ENCODE measurements around the gene DPEP3.
"Not testable (repeated sequence)": the region's sequence is repeated elsewhere in the genome, so short reads cannot be mapped to it uniquely, and the experiment has no call there.

Gene DPEP3

GRCh38 chr16:67987460-67988160 lies 7.3 kb upstream of the DPEP3 start:
- DNase-seq (ENCODE audit: insufficient read length, low spot score) (no peak), FAIRE-seq (no peak)
- TF ChIP-seq POLR2A (IDR thresholded peaks at IDR 0.05; ENCODE audit: low read depth, low read length) = no peak

DNA sequence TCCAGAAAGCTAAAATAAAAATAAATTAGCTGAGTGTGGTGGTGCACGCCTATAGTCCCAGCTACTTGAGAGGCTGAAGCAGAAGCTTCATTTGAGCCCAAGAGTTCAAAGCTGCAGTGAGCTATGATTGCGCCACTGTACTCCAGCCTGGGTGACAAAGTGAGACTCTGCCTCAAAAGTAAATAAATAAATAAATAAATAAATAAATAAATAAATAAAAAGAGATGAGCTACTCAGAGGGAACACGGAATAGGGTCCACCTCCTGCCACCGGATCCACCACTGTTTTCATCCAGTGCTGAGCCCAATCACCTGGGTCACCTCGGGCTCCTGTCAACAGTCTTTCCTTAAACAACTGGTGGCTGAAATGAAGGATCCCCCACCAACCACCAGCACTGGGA lies 6.7 kb upstream of the DPEP3 start:
- DNase-seq (ENCODE audit: insufficient read length, low spot score) (no peak), FAIRE-seq (no peak)
- no peak for TF ChIP-seq POLR2A (IDR thresholded peaks at IDR 0.05; ENCODE audit: low read depth, low read length)

GRCh38 chr16:67982011-67982696 lies 1.9 kb upstream of the DPEP3 start:
- FAIRE-seq (no peak), DNase-seq (ENCODE audit: insufficient read length, low spot score) (no peak)
- no peak for TF ChIP-seq POLR2A (IDR thresholded peaks at IDR 0.05; ENCODE audit: low read depth, low read length)

GRCh38 chr16:67977469-67978227 lies 2.7 kb downstream of the DPEP3 start:
- no peak for TF ChIP-seq POLR2A (IDR thresholded peaks at IDR 0.05; ENCODE audit: low read depth, low read length)
- no peak for FAIRE-seq
- no peak for DNase-seq (ENCODE audit: insufficient read length, low spot score)

GRCh38 chr16:67977005-67977404 lies 3.3 kb downstream of the DPEP3 start:
- no peak for FAIRE-seq
- no peak for TF ChIP-seq POLR2A (IDR thresholded peaks at IDR 0.05; ENCODE audit: low read depth, low read length)
- DNase-seq (ENCODE audit: insufficient read length, low spot score) = no peak

DNA sequence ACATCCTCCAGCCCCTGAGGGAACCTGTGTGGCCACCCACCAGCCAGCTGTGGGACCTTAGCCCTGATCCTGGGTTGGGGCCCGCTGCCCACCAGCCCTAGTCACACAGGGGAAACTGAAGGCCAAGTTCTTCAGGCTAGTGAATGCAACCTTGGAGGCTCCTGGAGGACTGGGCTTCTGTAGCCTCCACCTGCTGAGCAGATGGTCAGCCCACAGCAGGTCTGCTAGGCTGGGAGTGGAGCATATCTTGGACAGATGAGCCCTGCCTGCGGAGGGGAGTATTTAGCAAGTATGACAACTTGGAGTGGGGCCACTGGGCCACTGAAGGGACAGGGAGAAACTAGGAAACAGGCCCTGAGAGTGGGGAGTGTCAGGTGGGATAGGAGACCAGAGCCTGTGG lies 4.1 kb downstream of the DPEP3 start:
- DNase-seq (ENCODE audit: insufficient read length, low spot score) (no peak), FAIRE-seq (no peak)
- no peak for TF ChIP-seq POLR2A (IDR thresholded peaks at IDR 0.05; ENCODE audit: low read depth, low read length)

- DNase-seq (ENCODE audit: insufficient read length, low spot score) = no peak
- FAIRE-seq = no peak
- no peak for TF ChIP-seq POLR2A (IDR thresholded peaks at IDR 0.05; ENCODE audit: low read depth, low read length)
Observed at GRCh38 chr16:67975321-67976105, 4.8 kb downstream of the DPEP3 start.

DNA sequence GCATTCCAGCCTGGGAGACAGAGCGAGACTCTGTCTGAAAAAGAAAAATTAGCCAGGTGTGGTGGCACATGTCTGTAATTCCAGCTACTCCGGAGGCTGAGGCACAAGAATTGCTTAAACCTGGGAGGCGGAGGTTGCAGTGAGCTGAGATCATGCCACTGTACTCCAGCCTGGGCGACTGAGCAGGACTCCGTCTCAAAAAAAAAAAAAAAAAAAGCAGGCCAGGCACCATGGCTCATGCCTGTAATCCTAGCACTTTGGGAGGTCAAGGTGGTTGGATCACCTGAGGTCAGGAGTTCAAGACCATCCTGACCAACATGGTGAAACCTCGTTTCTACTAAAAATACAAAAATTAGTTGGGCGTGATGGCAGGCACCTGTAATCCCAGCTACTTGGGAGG lies 8.0 kb downstream of the DPEP3 start:
- FAIRE-seq; DNase-seq (ENCODE audit: insufficient read length, low spot score): not testable (repeated sequence)

DNA sequence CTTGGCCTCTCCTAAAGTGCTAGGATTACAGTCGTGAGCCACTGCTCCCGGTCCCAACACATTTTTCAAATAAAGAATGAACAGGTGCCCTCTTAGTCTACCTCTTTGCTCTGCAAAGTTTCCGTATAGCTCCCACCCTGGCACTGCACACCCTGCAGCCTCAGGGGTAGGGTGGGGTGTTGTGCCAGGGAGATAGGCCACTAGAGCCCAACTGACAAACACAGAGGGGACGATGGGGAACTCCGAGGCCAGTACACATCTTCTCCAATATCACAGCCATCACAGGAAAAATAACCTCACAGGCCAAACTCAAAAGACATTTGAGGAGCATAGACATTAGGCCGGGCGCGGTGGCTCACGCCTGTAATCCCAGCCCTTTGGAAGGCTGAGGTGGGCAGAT lies 9.2 kb downstream of the DPEP3 start:
- no peak for TF ChIP-seq POLR2A (IDR thresholded peaks at IDR 0.05; ENCODE audit: low read depth, low read length)
- no peak for DNase-seq (ENCODE audit: insufficient read length, low spot score)
- FAIRE-seq = no peak

DNA sequence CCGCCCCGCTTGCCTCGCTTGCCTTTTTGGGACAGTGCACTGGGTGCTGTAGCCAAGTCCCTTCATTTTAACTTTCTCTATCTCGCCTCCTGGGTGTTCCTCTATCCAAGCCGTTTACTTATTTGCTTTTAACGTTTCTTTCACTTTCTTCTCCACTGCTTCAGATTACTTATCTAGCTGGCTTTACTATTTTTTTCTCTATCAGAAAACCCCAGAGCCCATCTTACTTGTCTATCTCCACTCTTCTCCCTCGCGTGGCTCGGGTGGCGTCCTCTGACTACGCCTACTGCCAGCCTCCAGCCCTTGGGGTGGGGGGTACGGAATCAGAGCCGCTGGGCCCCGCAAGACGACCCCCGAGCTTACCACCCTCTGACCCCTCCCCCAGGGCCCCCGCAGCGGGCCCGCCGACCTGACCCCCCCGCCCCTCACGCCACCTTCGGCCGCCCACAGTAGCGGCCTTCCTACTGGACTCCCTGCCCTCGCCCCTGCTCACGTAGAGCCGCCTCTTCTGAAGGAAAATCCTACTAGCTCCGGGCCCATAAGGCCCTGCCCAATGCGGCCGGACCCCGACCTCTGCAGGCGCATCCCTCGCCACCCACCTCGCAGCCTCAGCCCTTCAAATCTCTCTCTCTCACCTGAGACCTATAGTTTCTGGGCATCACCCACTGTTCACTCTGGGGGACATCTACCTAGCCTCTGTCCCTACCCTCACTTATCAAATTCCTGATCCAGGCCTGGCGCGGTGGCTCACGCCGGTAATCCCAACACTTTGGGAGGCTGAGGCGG lies 10.9 kb downstream of the DPEP3 start:
- no peak for FAIRE-seq
- no peak for DNase-seq (ENCODE audit: insufficient read length, low spot score)
- TF ChIP-seq POLR2A (IDR thresholded peaks at IDR 0.05; ENCODE audit: low read depth, low read length) = no peak

GRCh38 chr16:67968400-67969253 lies 11.7 kb downstream of the DPEP3 start, which contains the start of gene SLC12A4:
Gene SLC12A4, minus strand, starts transcription at chr16:67968637. Its CDS starts 84 bp downstream, at chr16:67968553.
- FAIRE-seq (no peak), DNase-seq (ENCODE audit: insufficient read length, low spot score) (peak; percentile 76)
- TF ChIP-seq POLR2A (IDR thresholded peaks at IDR 0.05; ENCODE audit: low read depth, low read length) = peak; percentile 90

DNA sequence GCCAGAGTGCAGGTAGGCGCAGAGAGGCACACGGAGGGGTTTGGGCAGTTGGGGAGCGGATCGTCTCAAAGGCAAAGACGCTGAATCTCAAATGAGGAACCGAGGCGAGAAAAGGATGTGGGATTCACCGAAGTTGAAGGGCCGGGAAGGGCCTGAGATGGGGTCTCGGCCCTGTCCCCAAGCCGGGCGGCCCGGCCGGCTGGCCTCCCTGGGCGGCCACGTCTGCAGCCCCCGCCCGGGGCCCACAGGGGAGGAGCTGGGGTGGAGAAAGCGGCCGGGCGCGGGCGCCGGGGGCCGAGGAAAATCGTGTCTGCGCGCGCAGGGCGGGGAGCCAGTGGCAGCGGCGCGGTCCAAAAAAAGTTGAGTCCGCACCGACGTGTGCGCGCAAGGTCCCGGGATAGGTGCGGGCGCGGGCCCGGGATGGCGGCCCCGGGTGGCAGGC lies 12.3 kb downstream of the DPEP3 start:
- no peak for FAIRE-seq
- TF ChIP-seq POLR2A (IDR thresholded peaks at IDR 0.05; ENCODE audit: low read depth, low read length) = no peak
- DNase-seq (ENCODE audit: insufficient read length, low spot score) = peak; percentile 35
